HepG2 (cell line): ENCODE data around the gene TRIO. TPM values are rescaled to one million over a fixed set of nuclear protein-coding genes. Genes with fewer than 3 reads are reported as not detected.

Source experiments
- ADNP ChIP-seq: sonication (generic); formaldehyde crosslinking; IDR thresholded peaks from 2 replicates; pipeline ENCODE4 v1.4.0; 2020; ENCODE audit warnings: missing genetic modification reagents
- ATAD3A ChIP-seq: sonication (generic); formaldehyde crosslinking; IDR thresholded peaks from 2 replicates; pipeline ENCODE4 v1.4.0; 2020; ENCODE audit warnings: missing genetic modification reagents
- ATF6 ChIP-seq: sonication (generic); formaldehyde crosslinking; conservative IDR thresholded peaks from 2 replicates; pipeline ENCODE4 v1.4.0; 2020; ENCODE audit warnings: missing genetic modification reagents
- ATF7-NPFF ChIP-seq: sonication (generic); formaldehyde crosslinking; IDR thresholded peaks from 2 replicates; pipeline ENCODE4 v1.8.1; 2023; ENCODE audit warnings: mild to moderate bottlenecking, low read depth, missing genetic modification reagents, moderate library complexity
- CCAR2 ChIP-seq: fragments of 200-400 bp; formaldehyde crosslinking; optimal IDR thresholded peaks from 2 replicates; pipeline ENCODE3; 2018; ENCODE audit warnings: low read depth, mild to moderate bottlenecking, low read length, moderate library complexity
- FUBP1 ChIP-seq: sonication (generic); formaldehyde crosslinking; IDR thresholded peaks from 2 replicates; pipeline ENCODE4 v1.5.1; 2020; ENCODE audit warnings: missing genetic modification reagents, mild to moderate bottlenecking, borderline replicate concordance
- GATAD1 ChIP-seq: IDR thresholded peaks from 2 replicates; pipeline ENCODE4 v1.6.1; 2016; ENCODE audit warnings: missing genetic modification reagents, missing compliant biosample characterization
- HNRNPK ChIP-seq: fragments of 200-400 bp; formaldehyde crosslinking; IDR thresholded peaks from 2 replicates; pipeline ENCODE4 v1.6.1; 2018; ENCODE audit warnings: low read length, low read depth, moderate library complexity, mild to moderate bottlenecking; ENCODE audit not compliant: poor library complexity, severe bottlenecking
- KLF15 ChIP-seq: sonication (generic); formaldehyde crosslinking; IDR thresholded peaks from 2 replicates; pipeline ENCODE4 v1.8.1; 2023; ENCODE audit warnings: borderline replicate concordance, mild to moderate bottlenecking, inconsistent platforms, missing genetic modification reagents, mixed read lengths
- NFE2 ChIP-seq: sonication (generic); formaldehyde crosslinking; IDR thresholded peaks from 2 replicates; pipeline ENCODE4 v1.4.0; 2020; ENCODE audit warnings: missing genetic modification reagents
- NR1H2 ChIP-seq: sonication (generic); formaldehyde crosslinking; IDR thresholded peaks from 2 replicates; pipeline ENCODE4 v1.8.1; 2022; ENCODE audit warnings: low read depth, missing genetic modification reagents, borderline replicate concordance
- RBM22 ChIP-seq: fragments of 200-400 bp; formaldehyde crosslinking; optimal IDR thresholded peaks from 2 replicates; pipeline ENCODE3; 2017; ENCODE audit warnings: mild to moderate bottlenecking, low read length, moderate library complexity
- SKI ChIP-seq: fragments of 450-650 bp; IDR thresholded peaks from one replicate; pipeline ENCODE4 v1.6.1; 2018; ENCODE audit warnings: mild to moderate bottlenecking; ENCODE audit not compliant: partially characterized antibody
- SMYD3 ChIP-seq: sonication (generic); formaldehyde crosslinking; IDR thresholded peaks from 2 replicates; pipeline ENCODE4 v1.8.1; 2023; ENCODE audit warnings: mild to moderate bottlenecking, missing genetic modification reagents
- SP1 ChIP-seq, 2 experiments: fragments of 450-650 bp in 1 of 2; sonication (generic) in 1 of 2; formaldehyde crosslinking in 1 of 2; IDR thresholded peaks; 2 replicates each; pipeline versions ENCODE4 v1.4.0 to v1.6.1; 2016 to 2020; ENCODE audit warnings: missing genetic modification reagents in 1 of 2
- XRCC5 ChIP-seq: fragments of 200-400 bp; formaldehyde crosslinking; optimal IDR thresholded peaks from 2 replicates; pipeline ENCODE3; 2017; ENCODE audit warnings: mild to moderate bottlenecking, low read length
- ZBTB14 ChIP-seq: sonication (generic); formaldehyde crosslinking; IDR thresholded peaks from 2 replicates; pipeline ENCODE4 v1.4.0; 2020; ENCODE audit warnings: missing genetic modification reagents
- ZBTB38 ChIP-seq: sonication (generic); formaldehyde crosslinking; IDR thresholded peaks from 2 replicates; pipeline ENCODE4 v1.5.1; 2020; ENCODE audit warnings: mild to moderate bottlenecking, missing genetic modification reagents
- ZBTB39 ChIP-seq: sonication (generic); formaldehyde crosslinking; IDR thresholded peaks from 2 replicates; pipeline ENCODE4 v1.5.0; 2020; ENCODE audit warnings: missing genetic modification reagents
- ZNF317 ChIP-seq: sonication (generic); formaldehyde crosslinking; IDR thresholded peaks from 2 replicates; pipeline ENCODE4 v1.5.0; 2020; ENCODE audit warnings: mild to moderate bottlenecking, missing genetic modification reagents
- ZNF382 ChIP-seq: sonication (generic); formaldehyde crosslinking; IDR thresholded peaks from 2 replicates; pipeline ENCODE4 v1.5.0; 2020; ENCODE audit warnings: missing genetic modification reagents, mild to moderate bottlenecking, borderline replicate concordance
- ZNF678 ChIP-seq: sonication (generic); formaldehyde crosslinking; IDR thresholded peaks from 2 replicates; pipeline ENCODE4 v1.4.0; 2020; ENCODE audit warnings: mild to moderate bottlenecking, missing genetic modification reagents
- ZNF772 ChIP-seq: sonication (generic); formaldehyde crosslinking; IDR thresholded peaks from 2 replicates; pipeline ENCODE4 v1.5.0; 2020; ENCODE audit warnings: mild to moderate bottlenecking, missing genetic modification reagents
- polyA plus RNA-seq, 8 experiments: library from polyadenylated mRNA; depleted of rRNA in 3 of 8; stranded (reverse) in 7 of 8; unstranded in 1 of 8; fragments of >200 nt; fragmentation: Illumina TruSeq in 4 of 8; extraction: Trizol in 4 of 8; gene quantifications; 2 replicates each; pipeline versions ENCODE4 v1.2.1 to v1.2.3, GENCODE V29; 2011 to 2016; ENCODE audit warnings: low read depth in 4 of 8, missing spikeins in 1 of 8, mixed read lengths in 1 of 8; ENCODE audit not compliant: insufficient read depth in 1 of 8
- total RNA-seq, 5 experiments: library from RNA; depleted of rRNA; stranded (reverse); fragments of >200 nt; fragmentation: Illumina TruSeq; extraction: Trizol; gene quantifications; 2 replicates each; pipeline ENCODE4 v1.2.3, GENCODE V29; 2016; ENCODE audit warnings: low read depth in 1 of 5

The TRIO gene
- total and polyA plus RNA-seq, 2 of the 13 experiments (the other 11 are each of a cell fraction or from before 2014, with no cell fraction given): 45.2 to 45.9 TPM

GRCh38 chr5:14213813-14214585 lies 70.9 kb downstream of the TRIO start (continued):
- TF ChIP-seq ATAD3A (CRISPR knock-in tag): no peak
- TF ChIP-seq SMYD3 (CRISPR knock-in tag): no peak
- TF ChIP-seq ZBTB14: no peak
- no peak for TF ChIP-seq ZNF317 (CRISPR knock-in tag)
- no peak for TF ChIP-seq ATF7-NPFF
- TF ChIP-seq ZBTB38 (CRISPR knock-in tag): no peak
- TF ChIP-seq SP1 (IDR thresholded peaks at IDR 0.05): no peak
- no peak for TF ChIP-seq SP1 (CRISPR knock-in tag; IDR thresholded peaks at IDR 0.05)
- no peak for TF ChIP-seq ATF6 (CRISPR knock-in tag)
- TF ChIP-seq GATAD1 (CRISPR knock-in tag): no peak
- TF ChIP-seq ADNP (CRISPR knock-in tag): no peak
- no peak for TF ChIP-seq SKI
- no peak for TF ChIP-seq XRCC5
- TF ChIP-seq HNRNPK: no peak
- peak; percentile 37 for TF ChIP-seq RBM22
- no peak for TF ChIP-seq NFE2 (CRISPR knock-in tag)
- TF ChIP-seq ZNF772 (CRISPR knock-in tag): no peak
- no peak for TF ChIP-seq FUBP1 (CRISPR knock-in tag)
- no peak for TF ChIP-seq ZNF382
- TF ChIP-seq NR1H2 (CRISPR knock-in tag): no peak
- no peak for TF ChIP-seq ZNF678 (CRISPR knock-in tag)
- TF ChIP-seq ZBTB39 (CRISPR knock-in tag): no peak
- no peak for TF ChIP-seq CCAR2
- no peak for TF ChIP-seq KLF15 (CRISPR knock-in tag)
